Measurements from ENCODE around the gene ESCO1. TPM values are rescaled to one million over a fixed set of nuclear protein-coding genes. Genes with fewer than 3 reads are reported as not detected.

Gene ESCO1
- total and polyA plus RNA-seq, 2 of the 13 experiments (the other 11 are each of a cell fraction or from before 2014, with no cell fraction given): 6.3 to 19.4 TPM

DNA sequence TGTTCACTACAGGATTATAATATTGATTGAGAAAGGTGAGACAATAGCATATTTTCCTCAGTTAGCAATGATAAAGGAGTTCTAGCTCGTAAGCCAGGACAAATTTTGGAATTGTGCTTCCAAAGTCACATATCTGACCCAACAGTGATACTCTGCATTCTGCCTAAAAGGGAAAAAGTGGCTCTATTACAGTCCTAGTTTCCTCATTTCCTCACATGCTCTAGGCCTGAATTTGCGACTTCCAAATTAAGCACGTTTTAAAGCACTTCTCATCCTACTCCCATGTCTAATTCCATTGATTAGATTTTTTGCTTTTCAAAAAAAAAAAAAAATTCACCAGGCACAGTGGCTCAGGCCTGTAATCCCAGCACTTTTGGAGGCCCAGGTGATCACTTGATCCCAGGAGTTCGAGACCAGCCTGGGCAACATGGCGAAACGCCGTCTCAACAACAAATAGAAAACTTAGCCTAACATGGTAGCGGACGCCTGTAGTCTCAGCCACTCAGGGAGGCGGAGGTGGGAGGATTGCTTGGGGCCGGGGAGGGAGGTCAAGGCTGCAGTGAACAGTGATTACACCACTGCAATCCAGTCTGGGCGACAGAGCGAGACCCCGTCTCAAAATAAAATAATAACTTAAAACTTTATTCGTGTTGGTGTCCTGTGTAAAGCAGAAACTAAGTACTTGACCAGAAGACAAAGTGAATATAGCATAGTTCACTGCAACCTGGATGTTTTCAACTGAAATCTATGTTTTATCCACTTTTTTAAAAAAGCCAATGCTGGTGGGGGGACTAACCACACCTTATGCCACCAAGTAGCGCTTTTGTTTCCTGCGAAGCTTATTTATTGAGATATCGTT, 1.5 kb downstream of the ESCO1 start (continued):
- TF ChIP-seq, protein P1, sequence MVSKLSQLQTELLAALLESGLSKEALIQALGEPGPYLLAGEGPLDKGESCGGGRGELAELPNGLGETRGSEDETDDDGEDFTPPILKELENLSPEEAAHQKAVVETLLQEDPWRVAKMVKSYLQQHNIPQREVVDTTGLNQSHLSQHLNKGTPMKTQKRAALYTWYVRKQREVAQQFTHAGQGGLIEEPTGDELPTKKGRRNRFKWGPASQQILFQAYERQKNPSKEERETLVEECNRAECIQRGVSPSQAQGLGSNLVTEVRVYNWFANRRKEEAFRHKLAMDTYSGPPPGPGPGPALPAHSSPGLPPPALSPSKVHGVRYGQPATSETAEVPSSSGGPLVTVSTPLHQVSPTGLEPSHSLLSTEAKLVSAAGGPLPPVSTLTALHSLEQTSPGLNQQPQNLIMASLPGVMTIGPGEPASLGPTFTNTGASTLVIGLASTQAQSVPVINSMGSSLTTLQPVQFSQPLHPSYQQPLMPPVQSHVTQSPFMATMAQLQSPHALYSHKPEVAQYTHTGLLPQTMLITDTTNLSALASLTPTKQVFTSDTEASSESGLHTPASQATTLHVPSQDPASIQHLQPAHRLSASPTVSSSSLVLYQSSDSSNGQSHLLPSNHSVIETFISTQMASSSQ (IDR thresholded peaks at IDR 0.05; ENCODE audit: low read depth): no peak
- TF ChIP-seq, protein P1 (CRISPR knock-in tag; IDR thresholded peaks at IDR 0.05; ENCODE audit: borderline replicate concordance): no peak
- TF ChIP-seq MIER3 (CRISPR knock-in tag; IDR thresholded peaks at IDR 0.05; ENCODE audit: borderline replicate concordance) (no peak), RARA (CRISPR knock-in tag; IDR thresholded peaks at IDR 0.05) (peak; percentile 64), TSC22D2 (CRISPR knock-in tag; IDR thresholded peaks at IDR 0.05; ENCODE audit: borderline replicate concordance) (no peak), CC2D1A (CRISPR knock-in tag; IDR thresholded peaks at IDR 0.05) (no peak), ISX (CRISPR knock-in tag; conservative IDR thresholded peaks at IDR 0.05) (no peak), RFXANK (CRISPR knock-in tag; IDR thresholded peaks at IDR 0.05) (no peak), ZNF761 (CRISPR knock-in tag; conservative IDR thresholded peaks at IDR 0.05) (no peak), ZNF777 (CRISPR knock-in tag; IDR thresholded peaks at IDR 0.05) (peak; percentile 46; the same call in 1 of the 2 replicates), TOPORS (CRISPR knock-in tag; IDR thresholded peaks at IDR 0.05) (no peak), CREM (IDR thresholded peaks at IDR 0.05) (no peak), CREM (CRISPR knock-in tag; IDR thresholded peaks at IDR 0.05) (no peak), ARHGAP35 (CRISPR knock-in tag; IDR thresholded peaks at IDR 0.05; ENCODE audit: borderline replicate concordance) (no peak), ZSCAN22 (CRISPR knock-in tag; IDR thresholded peaks at IDR 0.05) (no peak)
- TF ChIP-seq, protein P2, sequence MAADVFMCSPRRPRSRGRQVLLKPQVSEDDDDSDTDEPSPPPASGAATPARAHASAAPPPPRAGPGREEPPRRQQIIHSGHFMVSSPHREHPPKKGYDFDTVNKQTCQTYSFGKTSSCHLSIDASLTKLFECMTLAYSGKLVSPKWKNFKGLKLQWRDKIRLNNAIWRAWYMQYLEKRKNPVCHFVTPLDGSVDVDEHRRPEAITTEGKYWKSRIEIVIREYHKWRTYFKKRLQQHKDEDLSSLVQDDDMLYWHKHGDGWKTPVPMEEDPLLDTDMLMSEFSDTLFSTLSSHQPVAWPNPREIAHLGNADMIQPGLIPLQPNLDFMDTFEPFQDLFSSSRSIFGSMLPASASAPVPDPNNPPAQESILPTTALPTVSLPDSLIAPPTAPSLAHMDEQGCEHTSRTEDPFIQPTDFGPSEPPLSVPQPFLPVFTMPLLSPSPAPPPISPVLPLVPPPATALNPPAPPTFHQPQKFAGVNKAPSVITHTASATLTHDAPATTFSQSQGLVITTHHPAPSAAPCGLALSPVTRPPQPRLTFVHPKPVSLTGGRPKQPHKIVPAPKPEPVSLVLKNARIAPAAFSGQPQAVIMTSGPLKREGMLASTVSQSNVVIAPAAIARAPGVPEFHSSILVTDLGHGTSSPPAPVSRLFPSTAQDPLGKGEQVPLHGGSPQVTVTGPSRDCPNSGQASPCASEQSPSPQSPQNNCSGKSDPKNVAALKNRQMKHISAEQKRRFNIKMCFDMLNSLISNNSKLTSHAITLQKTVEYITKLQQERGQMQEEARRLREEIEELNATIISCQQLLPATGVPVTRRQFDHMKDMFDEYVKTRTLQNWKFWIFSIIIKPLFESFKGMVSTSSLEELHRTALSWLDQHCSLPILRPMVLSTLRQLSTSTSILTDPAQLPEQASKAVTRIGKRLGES (CRISPR knock-in tag; IDR thresholded peaks at IDR 0.05; ENCODE audit: borderline replicate concordance): no peak
- TF ChIP-seq, protein P3, sequence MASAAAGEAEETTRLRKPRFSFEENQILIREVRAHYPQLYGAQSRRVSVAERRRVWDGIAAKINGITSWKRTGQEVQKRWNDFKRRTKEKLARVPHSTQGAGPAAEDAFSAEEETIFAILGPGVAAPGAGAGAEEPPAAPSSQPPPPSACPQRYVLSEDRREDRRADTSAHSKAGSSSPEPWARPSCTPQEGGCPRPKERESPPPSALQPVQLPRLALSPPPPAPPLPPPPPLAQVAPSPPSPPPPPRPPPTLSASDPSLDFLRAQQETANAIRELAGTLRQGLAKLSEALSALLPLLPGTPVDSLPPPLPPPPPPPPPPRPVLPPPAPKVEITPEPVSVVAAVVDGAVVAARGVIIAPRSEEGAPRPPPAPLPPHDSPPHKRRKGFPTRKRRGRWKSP (CRISPR knock-in tag; IDR thresholded peaks at IDR 0.05): no peak
- TF ChIP-seq, protein P4, sequence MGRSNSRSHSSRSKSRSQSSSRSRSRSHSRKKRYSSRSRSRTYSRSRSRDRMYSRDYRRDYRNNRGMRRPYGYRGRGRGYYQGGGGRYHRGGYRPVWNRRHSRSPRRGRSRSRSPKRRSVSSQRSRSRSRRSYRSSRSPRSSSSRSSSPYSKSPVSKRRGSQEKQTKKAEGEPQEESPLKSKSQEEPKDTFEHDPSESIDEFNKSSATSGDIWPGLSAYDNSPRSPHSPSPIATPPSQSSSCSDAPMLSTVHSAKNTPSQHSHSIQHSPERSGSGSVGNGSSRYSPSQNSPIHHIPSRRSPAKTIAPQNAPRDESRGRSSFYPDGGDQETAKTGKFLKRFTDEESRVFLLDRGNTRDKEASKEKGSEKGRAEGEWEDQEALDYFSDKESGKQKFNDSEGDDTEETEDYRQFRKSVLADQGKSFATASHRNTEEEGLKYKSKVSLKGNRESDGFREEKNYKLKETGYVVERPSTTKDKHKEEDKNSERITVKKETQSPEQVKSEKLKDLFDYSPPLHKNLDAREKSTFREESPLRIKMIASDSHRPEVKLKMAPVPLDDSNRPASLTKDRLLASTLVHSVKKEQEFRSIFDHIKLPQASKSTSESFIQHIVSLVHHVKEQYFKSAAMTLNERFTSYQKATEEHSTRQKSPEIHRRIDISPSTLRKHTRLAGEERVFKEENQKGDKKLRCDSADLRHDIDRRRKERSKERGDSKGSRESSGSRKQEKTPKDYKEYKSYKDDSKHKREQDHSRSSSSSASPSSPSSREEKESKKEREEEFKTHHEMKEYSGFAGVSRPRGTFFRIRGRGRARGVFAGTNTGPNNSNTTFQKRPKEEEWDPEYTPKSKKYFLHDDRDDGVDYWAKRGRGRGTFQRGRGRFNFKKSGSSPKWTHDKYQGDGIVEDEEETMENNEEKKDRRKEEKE (IDR thresholded peaks at IDR 0.05): no peak
